NCI-H446 treated with DMSO at 0.1 percent for 48 hours (cell line): ENCODE data around the gene SCML2.
A peak's percentile ranks its signal among the peaks of the same experiment; 100 is the strongest.
"Not testable (repeated sequence)": the region's sequence is repeated elsewhere in the genome, so short reads cannot be mapped to it uniquely, and the experiment has no call there.

Experiments used
- DNase-seq: peaks from one replicate; lab custom pipeline; 2025; lab: John Stamatoyannopoulos, UW

SCML2 gene

DNA sequence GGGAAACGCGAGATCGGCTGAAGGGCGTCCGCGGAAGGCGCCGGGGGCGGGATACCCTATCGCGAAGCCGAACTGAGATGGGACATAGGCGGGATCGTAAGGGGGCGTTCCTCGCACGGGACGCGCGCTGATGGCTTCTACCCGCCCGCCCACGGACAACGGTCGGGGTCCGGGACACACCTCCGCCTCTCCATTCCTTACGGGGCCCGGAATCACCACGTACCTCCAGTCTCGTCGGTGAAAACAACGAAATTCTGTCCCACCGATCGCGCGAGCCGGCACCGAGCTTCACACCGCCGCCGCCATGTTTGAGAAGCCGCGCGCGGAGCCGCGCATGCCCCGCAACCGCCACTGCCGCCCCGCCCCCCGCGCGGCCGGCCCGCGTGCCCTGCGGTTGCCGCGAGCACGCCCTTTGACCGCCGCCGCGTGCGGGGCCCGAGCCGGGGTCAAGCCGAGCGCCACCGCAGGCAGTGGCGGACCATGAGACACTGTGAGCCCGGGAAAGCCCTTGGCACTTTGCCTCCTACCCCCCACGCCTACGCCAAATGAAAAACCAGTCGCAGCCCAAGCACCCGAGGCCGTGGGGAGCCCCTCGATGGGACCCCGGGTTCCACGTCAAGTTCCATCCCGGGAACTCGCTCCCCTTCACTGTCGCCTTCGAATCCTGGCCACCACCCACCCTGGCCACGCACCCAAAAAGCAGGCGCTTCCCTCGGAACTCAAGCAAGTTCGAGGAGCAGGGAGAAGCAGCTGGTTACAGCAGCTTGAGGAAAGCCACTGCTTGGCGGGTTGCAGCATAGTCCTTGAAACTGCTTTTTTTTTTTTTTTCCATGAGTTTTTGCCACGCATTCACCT is at the start of gene SCML2:
Gene SCML2 (minus strand): TSS at position 320 of the 855 bp plus-strand sequence. CDS start 20,617 bp downstream, outside the sequence.
- no peak for DNase-seq

DNA sequence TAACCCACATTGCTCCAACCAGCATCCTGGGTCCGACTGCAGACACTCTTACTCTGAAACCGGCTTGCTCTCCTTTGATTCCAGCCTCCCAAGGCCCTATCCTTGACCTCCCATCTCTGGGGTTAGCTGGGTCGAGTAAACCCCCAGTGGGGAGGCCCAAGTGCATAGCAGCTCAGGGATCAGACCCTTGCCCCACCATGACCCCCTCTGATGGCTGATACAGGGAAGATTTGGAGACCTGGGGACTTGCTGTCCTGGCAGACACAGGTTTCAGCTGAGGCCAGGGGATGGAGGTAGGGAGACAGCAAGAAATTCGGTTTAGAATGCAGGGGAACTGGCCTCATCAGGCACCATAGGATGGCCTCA is 47.3 kb upstream of the SCML2 start:
- DNase-seq, result no peak

DNA sequence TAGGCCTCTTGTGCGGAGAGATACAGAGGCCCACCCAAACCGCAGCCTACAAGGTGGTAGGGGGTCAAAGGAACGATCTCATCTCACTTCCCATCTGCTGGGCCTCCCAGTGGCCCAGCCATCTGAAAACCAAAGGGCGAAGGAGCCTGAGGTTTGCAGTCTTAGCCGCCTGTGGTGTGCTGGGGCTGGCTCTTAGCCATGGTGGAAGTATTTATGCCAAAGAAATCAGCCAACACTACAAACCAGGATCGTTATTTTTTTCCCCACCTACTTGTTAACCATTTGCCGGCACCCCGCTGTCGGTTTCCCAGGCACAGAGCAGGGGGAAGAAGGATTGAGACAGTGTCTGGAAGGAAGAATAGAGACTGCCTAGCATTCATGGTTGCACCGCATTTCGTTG is 40.0 kb upstream of the SCML2 start:
- no peak for DNase-seq

DNA sequence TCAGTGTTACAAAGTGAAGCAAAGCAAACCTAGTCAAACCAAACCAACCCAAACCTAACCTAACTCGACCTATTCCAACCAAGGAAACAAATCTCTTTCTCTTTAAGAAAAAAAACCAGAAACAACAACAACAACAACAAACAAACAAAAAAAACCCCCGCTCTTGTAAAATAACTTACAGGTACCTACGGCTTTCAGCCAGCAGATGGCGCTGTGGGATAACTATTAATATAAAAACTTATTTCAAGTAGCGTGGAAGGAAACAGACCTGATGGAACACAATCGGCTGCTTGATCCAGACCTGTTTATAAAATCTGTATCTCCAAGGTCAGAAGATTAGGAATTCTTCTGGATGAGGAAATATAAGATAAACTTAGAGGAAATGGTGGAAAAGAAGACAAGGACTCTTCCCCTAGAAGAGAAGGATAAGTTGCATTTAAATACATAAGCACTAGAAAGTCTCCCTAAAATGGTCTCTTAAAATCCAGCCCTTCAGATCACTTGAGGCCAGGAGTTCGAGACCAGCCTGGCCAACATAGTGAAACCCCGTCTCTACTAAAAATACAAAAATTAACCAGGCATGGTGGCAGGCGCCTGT is 36.6 kb upstream of the SCML2 start:
- DNase-seq, result peak; percentile 19

GRCh38 chrX:18389966-18390365 is 35.5 kb upstream of the SCML2 start:
- DNase-seq, result no peak

DNA sequence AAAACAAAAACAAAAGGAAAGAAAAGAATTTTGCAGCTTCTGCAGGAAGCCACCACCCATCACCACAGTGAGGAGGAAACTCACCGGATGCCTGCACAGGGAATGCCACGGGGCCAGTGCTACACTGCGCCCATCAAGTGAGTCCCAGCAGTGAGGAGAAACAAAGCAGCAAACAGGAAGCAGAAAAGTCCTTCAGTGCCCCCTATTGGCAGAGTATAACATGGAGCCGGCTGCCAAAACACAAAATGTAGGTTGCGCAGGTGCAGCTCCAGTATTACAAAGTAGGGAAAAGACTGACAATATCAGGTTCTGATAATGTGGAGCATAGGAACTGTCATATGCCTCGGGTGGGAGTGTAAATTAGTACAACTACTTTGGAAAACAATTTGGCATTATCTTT is 23.3 kb upstream of the SCML2 start:
- DNase-seq, result no peak

DNA sequence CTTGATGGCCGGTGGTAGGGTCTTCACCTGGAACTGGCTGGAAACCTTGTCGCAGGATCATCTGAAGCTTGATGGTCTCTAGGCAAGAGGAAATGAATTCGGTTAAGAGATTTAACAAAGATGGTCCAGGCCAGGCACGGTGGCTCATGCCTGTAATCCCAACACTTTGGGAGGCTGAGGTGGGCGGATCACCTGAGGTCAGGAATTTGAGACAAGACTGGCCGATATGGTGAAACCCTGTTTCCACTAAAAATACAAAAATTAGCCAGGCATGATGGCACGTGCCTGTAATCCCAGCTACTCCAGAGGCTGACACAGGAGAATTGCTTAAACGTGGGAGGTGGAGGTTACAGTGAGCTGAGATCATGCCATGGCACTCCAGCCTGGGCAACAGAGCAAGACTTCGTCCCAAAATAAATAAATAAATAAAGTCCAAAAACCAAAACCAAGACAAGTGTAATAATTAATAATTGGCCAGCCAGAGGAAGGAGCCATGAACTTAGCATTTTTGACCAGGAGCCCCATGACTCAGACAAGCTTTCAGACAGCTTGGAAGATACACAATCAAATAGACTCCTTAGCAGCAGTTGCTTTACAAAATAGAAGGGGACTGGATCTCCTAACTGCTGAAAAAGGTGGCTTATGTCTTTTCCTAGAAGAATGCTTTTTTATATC is 20.8 kb upstream of the SCML2 start:
- DNase-seq, result not testable (repeated sequence)

DNA sequence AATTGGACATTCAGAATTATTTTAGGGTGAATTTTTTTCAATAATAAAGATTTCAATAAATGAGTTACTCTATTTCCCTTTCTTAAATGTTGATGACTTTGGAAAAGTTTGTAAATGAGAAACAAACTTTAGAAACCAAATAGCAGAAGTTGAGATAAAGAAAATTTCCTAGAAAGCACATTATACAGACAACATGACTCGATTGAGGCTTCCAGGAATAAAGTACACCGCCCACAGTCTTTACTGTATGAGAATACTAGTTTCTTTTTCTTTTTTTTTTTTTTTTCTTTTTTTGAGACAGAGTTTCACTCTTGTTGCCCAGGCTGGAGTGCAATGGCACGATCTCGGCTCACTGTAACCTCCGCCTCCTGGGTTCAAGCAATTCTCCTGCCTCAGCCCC is 14.6 kb upstream of the SCML2 start:
- not testable (repeated sequence) for DNase-seq

DNA sequence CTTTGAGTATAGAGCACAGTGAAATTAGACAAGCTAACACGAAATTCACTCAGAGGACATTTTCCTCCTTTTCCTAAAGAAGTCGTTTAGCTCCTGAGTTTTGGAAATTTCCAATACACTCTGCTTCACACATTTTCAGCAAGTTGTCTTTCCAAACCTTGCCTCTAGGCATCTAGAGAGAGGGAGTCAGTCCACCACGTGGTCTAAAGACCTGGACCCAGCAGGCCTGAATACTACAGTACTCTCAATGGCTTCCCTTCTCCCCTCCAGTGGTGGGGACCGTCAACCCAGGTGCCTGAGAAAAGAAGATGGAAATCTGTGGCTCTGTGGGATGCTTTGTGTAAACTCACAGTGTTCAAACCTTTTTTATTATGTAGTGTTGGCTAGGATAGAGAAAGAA is 13.9 kb upstream of the SCML2 start:
- no peak for DNase-seq

DNA sequence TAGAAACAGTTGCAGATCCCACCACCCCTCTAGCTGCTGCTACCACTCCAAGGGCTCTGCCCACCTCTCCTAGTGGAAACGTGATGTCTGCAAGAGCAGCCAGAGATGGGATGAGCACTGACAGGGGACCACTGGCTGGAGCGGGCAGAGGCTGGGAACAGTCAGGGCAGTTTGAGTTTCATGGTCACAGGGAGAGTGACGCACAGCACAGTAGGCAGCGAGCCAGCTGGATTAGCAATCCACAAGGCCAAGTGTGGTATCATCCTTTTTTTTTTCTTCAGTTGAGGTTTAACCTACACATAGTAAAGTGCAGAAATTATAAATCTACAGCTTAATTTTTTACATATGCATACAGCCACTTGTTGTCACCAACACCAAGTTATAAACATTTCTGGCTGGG is 6.4 kb upstream of the SCML2 start:
- no peak for DNase-seq

DNA sequence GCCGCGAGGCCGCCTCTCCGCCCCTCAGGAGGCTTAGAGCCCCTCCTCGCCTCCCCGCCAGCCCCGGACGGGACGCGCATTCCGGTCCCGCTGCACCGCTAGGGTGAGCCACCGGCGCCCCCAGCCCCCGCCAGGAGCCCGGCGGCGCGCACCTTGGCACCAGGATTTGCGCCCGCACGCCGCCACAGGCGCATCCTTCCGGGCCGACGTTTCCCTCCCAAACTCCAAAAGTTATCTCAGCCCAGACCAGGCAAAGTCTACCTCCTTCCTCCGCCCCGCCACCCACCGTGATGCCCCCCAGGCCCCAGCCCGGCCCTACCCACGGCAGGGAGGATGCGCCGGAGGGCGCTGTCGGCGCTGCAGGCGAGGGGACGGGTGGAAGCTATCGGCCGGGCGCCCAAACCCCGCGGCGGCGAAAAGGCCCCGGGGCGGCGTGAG is 538 bp downstream of the SCML2 start:
- DNase-seq, result no peak

DNA sequence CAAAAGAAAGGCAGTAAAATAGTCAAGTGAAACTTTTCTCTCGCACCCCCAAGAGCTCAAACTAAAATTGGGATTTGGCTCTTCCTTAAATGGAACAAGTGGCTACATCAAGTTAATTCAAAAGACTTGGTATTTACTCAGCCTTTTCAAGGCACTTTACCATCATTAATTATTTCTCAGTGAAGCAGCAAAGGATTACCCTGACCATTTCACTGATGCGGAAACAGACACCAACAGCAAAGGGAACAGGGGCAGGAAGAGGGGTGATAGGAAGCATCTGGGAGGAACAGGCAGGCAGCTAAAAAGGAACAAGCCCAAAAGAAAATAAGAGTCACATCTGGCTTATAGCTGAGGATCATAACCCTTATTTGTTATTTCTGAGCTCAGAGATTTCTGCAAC is 2.7 kb downstream of the SCML2 start:
- DNase-seq, result no peak

GRCh38 chrX:18348047-18348446 is 6.4 kb downstream of the SCML2 start:
- DNase-seq, result no peak

DNA sequence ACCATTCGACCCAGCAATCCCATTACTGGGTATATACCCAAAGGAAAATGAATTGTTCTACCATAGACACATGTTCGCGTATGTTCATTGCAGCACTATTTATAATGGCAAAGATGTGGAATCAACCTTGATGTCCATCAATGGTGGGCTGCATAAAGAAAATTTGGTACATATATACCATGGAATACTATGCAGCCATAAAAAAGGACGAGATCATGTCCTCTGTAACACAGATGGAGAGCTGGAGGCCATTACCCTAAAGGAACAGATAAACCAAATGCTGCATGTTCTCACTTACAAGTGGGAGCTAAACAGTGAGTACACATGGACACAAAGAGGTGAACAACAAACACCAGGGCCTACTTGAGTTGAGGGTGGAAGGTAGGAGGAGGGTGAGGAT is 45.1 kb downstream of the SCML2 start:
- DNase-seq, result no peak

DNA sequence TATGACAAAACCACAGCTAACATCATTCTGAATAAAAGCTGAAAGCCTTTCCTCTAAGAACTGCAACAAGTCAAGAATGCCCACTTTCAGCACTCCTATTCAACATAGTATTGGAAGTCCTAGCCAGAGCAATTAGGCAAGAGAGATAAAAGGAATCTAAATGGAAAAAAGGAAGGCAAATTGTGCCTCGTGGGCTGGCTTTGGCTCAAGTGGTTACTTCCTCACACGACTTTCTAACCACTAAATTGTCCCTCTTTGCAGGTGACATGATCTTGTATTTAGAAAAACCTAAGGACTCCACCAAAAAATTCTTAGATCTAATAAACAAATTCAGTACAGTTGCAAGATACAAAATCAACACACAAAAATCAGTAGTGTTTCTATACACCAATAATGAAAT is 57.2 kb downstream of the SCML2 start:
- no peak for DNase-seq

DNA sequence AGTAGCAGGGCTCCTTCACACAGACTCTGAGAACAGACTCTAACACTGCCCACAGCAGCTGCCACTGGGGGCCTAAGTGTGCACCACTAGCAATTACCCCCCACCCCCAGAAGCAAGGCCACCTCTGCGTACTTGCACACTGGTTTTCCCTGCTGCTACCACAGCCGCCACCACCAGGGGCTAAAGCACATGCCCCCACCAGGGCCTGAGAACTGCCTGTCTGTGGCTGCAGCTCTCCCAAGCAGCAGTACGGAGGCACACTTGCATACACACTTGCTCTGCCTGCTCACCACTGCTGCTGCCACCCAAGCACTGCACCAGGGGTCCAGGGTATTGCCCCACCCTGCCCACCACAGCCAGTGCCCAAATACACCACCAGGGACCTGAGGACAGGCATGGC is 59.6 kb downstream of the SCML2 start:
- DNase-seq, result no peak

- peak; percentile 28 for DNase-seq
Measured at GRCh38 chrX:18291006-18291545, 63.4 kb downstream of the SCML2 start.

- no peak for DNase-seq
Measured at GRCh38 chrX:18290200-18290599, 64.3 kb downstream of the SCML2 start.

GRCh38 chrX:18288716-18289115 is 65.8 kb downstream of the SCML2 start:
- DNase-seq, result no peak

DNA sequence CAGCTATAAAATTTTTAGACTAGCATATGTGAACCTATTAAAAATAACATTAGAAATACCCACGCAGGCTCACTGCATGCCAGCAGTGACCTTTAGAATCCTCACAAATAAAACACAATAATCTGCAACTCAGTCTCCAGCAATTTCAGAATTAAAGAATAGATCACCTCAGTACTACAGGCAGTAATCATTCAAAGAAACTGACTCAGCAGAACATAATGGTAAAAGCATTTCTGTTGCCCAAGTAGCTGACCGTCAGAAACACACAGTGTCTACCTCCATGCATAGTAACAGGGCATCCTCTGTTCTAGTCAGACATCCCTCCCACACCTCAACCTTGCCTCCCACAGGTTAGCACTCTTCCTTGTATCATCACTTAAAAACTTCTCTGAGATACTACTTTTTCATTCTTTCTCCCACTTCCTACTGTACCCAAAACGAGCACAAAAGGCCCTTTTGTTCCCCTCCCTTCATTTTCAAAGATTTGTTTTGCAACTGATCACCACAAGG is 68.1 kb downstream of the SCML2 start:
- DNase-seq, result no peak

DNA sequence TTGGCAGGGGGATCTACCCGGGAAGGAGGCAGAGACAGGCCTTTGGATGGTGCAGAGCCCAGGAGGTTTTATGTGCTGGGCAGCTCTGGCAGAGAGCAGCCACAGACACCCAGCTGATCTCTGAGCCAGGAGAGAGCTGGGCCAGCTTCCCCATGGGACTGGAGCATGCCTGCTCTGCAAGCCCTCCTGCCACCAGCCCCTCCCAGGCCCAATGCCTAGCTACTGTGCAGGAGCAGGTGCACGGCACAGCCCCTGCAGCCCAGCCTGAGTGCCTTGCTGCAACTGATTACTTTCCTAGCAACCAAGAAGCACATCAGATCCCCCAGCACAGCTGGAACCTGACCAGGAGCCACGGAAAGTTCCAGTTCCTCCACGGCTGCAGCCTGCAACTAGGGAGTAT is 76.0 kb downstream of the SCML2 start:
- no peak for DNase-seq

DNA sequence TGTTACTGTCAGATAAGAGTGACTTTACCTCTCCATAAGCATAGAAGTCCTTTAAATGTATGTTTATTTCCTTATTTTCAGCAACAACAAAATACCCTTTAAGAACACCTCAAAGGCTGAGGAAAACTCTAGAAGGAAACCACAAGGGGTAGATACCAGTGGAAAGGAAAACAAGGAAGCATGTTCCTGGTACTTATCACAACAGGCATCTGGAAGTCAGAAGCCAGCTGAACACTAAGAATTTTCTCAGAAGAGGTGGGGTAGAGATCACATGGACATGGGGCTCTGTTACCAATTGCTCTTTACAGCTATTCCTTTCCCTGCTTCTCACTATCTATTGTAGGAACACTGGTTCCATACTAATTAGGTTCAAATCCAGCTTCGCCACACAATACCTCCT is 82.3 kb downstream of the SCML2 start:
- DNase-seq, result no peak

- DNase-seq, result no peak
Measured at GRCh38 chrX:18271725-18272124, 82.8 kb downstream of the SCML2 start.
